ENCODE measurements around the gene MDM4.
A peak's percentile ranks its signal among the peaks of the same experiment; 100 is the strongest.
"Not testable (repeated sequence)": the region's sequence is repeated elsewhere in the genome, so short reads cannot be mapped to it uniquely, and the experiment has no call there.

The MDM4 gene

GRCh38 chr1:204516180-204516879 is at the start of gene MDM4:
Gene MDM4 (plus strand): TSS chr1:204516406. CDS start chr1:204525519, 9,113 bp downstream.
- DNase-seq: peak; percentile 96

GRCh38 chr1:204466416-204467405 is 49.5 kb upstream of the MDM4 start:
- no peak for DNase-seq

GRCh38 chr1:204468206-204468605 is 48.0 kb upstream of the MDM4 start:
- DNase-seq: no peak

GRCh38 chr1:204468766-204469302 is 47.4 kb upstream of the MDM4 start:
- no peak for DNase-seq

GRCh38 chr1:204469304-204469703 is 46.9 kb upstream of the MDM4 start:
- no peak for DNase-seq

GRCh38 chr1:204471687-204472086 is 44.5 kb upstream of the MDM4 start:
- DNase-seq: no peak

GRCh38 chr1:204472660-204473059 is 43.5 kb upstream of the MDM4 start:
- DNase-seq: no peak

- no peak for DNase-seq
Measured at GRCh38 chr1:204473400-204473965, 42.7 kb upstream of the MDM4 start.

GRCh38 chr1:204475656-204476432 is 40.4 kb upstream of the MDM4 start:
- DNase-seq: no peak

- no peak for DNase-seq
Measured at GRCh38 chr1:204476563-204476962, 39.6 kb upstream of the MDM4 start.

GRCh38 chr1:204477036-204477740 is 39.0 kb upstream of the MDM4 start:
- no peak for DNase-seq

GRCh38 chr1:204478172-204478899 is 37.9 kb upstream of the MDM4 start:
- DNase-seq: no peak

- no peak for DNase-seq
Measured at GRCh38 chr1:204478921-204479320, 37.3 kb upstream of the MDM4 start.

- no peak for DNase-seq
Measured at GRCh38 chr1:204479387-204480136, 36.6 kb upstream of the MDM4 start.

- no peak for DNase-seq
Measured at GRCh38 chr1:204480515-204480914, 35.7 kb upstream of the MDM4 start.

- DNase-seq: no peak
Measured at GRCh38 chr1:204483791-204484190, 32.4 kb upstream of the MDM4 start.

GRCh38 chr1:204486513-204487255 is 29.5 kb upstream of the MDM4 start:
- DNase-seq: not testable (repeated sequence)

GRCh38 chr1:204487256-204487615 is 29.0 kb upstream of the MDM4 start:
- DNase-seq: no peak

- no peak for DNase-seq
Measured at GRCh38 chr1:204491655-204492054, 24.6 kb upstream of the MDM4 start.

Data from stimulated activated CD8-positive, alpha-beta memory T cell treated with anti-CD3 and anti-CD28 coated beads, Interleukin-4, amount 100 ng/mL, for 48 hours (primary cell).